Measurements from ENCODE around the gene TICRR. TPM values are rescaled to one million over a fixed set of nuclear protein-coding genes. Genes with fewer than 3 reads are reported as not detected.

TICRR gene
- total and polyA plus RNA-seq, 2 of the 13 experiments (the other 11 are each of a cell fraction or from before 2014, with no cell fraction given) = 4.1 to 14.3 TPM

DNA sequence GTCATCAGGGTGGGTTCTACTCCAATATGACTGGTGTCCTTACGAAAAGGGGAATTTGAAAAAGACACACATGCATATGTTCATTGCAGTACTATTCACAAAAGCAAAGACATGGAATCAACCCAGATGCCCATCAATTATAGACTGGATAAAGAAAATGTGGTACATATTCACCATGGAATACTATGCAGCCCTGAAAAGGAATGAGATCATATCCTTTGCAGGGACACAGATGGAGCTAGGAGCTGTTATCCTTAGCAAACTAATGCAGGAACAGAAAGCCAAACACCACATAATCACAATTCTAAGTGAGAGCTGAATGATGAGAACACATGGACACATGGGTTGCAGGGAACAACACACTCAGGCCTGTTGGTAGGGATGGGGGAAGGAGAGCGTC is 24.8 kb upstream of the TICRR start (continued):
- TF ChIP-seq NCOA2 (CRISPR knock-in tag; IDR thresholded peaks at IDR 0.05) (no peak), CHD4 (IDR thresholded peaks at IDR 0.05; ENCODE audit: borderline replicate concordance, low read length) (no peak)
- TF ChIP-seq, protein P1, sequence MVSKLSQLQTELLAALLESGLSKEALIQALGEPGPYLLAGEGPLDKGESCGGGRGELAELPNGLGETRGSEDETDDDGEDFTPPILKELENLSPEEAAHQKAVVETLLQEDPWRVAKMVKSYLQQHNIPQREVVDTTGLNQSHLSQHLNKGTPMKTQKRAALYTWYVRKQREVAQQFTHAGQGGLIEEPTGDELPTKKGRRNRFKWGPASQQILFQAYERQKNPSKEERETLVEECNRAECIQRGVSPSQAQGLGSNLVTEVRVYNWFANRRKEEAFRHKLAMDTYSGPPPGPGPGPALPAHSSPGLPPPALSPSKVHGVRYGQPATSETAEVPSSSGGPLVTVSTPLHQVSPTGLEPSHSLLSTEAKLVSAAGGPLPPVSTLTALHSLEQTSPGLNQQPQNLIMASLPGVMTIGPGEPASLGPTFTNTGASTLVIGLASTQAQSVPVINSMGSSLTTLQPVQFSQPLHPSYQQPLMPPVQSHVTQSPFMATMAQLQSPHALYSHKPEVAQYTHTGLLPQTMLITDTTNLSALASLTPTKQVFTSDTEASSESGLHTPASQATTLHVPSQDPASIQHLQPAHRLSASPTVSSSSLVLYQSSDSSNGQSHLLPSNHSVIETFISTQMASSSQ (IDR thresholded peaks at IDR 0.05; ENCODE audit: low read depth) = no peak
- TF ChIP-seq, protein P1 (CRISPR knock-in tag; IDR thresholded peaks at IDR 0.05; ENCODE audit: borderline replicate concordance) = no peak
- TF ChIP-seq, protein P2, sequence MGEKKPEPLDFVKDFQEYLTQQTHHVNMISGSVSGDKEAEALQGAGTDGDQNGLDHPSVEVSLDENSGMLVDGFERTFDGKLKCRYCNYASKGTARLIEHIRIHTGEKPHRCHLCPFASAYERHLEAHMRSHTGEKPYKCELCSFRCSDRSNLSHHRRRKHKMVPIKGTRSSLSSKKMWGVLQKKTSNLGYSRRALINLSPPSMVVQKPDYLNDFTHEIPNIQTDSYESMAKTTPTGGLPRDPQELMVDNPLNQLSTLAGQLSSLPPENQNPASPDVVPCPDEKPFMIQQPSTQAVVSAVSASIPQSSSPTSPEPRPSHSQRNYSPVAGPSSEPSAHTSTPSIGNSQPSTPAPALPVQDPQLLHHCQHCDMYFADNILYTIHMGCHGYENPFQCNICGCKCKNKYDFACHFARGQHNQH (CRISPR knock-in tag; IDR thresholded peaks at IDR 0.05) = no peak

DNA sequence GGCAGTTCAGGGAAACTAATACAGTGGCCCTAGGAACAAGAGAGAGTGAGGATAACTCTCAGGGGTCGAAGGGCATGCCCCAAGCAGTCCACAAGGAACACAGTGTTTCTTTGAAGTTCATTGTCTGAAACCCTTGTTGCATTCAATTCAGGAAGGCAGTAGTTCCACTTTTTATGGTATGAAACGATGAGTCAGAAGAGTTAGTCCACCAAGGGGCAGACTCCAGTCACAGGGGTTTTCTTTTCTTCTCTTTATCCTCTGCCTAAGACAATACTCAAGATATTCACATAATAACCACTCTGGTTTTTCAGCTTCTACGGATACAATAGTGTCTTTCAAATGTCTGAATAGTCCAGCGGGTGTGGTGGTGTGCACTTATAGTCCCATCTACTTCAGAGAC is 23.7 kb upstream of the TICRR start:
- intact Hi-C loops (cut with micrococcal nuclease; ENCODE audit: unreplicated experiment) = no loop called here
- POLR2A ChIA-PET = no interaction called here
- H3K79me2 ChIP-seq (ENCODE audit: insufficient read depth, low read length) = no peaks in the 10 kb centered on the region
- 23% methylated on average over 4 of the region's 4 CpGs for WGBS (ENCODE audit: low lambda C conversion rate)
- in situ Hi-C loops (cut with HindIII; ENCODE audit: extremely low pct_ligation_motif_present, low pct_unique_long_range_greater_than_20kb) = loop anchor here (5.0 kb wide), 1 partner anchor 54 kb away; the partner anchor contains the start of gene RHCG
- H3K9ac ChIP-seq (ENCODE audit: insufficient read depth, low read depth, low read length) = no peak overlapping the region
- 0 out of 2 replicates have a peak, but pooled peaks cover 8% of the 10 kb centered on the region for H3K4me1 ChIP-seq (ENCODE audit: insufficient read depth, low read length)
- no peak overlapping the region for H3K4me2 ChIP-seq (ENCODE audit: low read depth, low read length)
- no peak overlapping the region for H3K4me3 ChIP-seq (replicated peaks in 1 of 3; ENCODE audit: insufficient read depth in 1 of 3, low read depth in 2 of 3, low read length in 3 of 3)
- FAIRE-seq (no peak), ATAC-seq (no peak), DNase-seq (ENCODE audit: low spot score) (no peak)
- no peaks in the 10 kb centered on the region for H3K9me3 ChIP-seq (ENCODE audit: low read length)
- H3K27me3 ChIP-seq (ENCODE audit: control insufficient read depth in 1 of 2, insufficient read depth in 2 of 2, low read length in 2 of 2) = peaks cover 3 to 13% of the 10 kb centered on the region in 2 experiments; a peak in 3 of 5 replicates
- H3K36me3 ChIP-seq (replicated peaks in 1 of 2; ENCODE audit: control insufficient read depth in 1 of 2, insufficient read depth in 2 of 2, low read length in 2 of 2) = no peaks in the 10 kb centered on the region
- H4K20me1 ChIP-seq (ENCODE audit: insufficient read depth, low read length) = no peaks in the 10 kb centered on the region
- CTCF ChIA-PET (ENCODE audit: low intra/inter-chr PET ratio, low total read pairs) = no interaction called here
- H3K27ac ChIP-seq (ENCODE audit: extremely low read length, insufficient read depth, low read length) = no peak overlapping the region
- BruUV-seq (replicated peaks) = no TSS peak
- no peak overlapping the region for H2AFZ ChIP-seq (ENCODE audit: low read length)
- TF ChIP-seq, protein P3, sequence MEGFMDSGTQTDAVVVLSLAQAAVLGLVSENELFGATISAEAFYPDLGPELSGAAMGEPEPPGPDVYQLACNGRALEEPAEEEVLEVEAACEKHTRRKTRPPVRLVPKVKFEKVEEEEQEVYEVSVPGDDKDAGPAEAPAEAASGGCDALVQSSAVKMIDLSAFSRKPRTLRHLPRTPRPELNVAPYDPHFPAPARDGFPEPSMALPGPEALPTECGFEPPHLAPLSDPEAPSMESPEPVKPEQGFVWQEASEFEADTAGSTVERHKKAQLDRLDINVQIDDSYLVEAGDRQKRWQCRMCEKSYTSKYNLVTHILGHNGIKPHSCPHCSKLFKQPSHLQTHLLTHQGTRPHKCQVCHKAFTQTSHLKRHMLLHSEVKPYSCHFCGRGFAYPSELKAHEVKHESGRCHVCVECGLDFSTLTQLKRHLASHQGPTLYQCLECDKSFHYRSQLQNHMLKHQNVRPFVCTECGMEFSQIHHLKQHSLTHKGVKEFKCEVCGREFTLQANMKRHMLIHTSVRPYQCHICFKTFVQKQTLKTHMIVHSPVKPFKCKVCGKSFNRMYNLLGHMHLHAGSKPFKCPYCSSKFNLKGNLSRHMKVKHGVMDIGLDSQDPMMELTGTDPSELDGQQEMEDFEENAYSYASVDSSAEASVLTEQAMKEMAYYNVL (CRISPR knock-in tag; IDR thresholded peaks at IDR 0.05; ENCODE audit: borderline replicate concordance) = no peak
- TF ChIP-seq, protein P4, sequence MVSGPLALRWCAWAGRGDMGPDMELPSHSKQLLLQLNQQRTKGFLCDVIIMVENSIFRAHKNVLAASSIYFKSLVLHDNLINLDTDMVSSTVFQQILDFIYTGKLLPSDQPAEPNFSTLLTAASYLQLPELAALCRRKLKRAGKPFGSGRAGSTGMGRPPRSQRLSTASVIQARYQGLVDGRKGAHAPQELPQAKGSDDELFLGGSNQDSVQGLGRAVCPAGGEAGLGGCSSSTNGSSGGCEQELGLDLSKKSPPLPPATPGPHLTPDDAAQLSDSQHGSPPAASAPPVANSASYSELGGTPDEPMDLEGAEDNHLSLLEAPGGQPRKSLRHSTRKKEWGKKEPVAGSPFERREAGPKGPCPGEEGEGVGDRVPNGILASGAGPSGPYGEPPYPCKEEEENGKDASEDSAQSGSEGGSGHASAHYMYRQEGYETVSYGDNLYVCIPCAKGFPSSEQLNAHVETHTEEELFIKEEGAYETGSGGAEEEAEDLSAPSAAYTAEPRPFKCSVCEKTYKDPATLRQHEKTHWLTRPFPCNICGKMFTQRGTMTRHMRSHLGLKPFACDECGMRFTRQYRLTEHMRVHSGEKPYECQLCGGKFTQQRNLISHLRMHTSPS (CRISPR knock-in tag; IDR thresholded peaks at IDR 0.05; ENCODE audit: low read depth) = no peak
- TF ChIP-seq, protein P5, sequence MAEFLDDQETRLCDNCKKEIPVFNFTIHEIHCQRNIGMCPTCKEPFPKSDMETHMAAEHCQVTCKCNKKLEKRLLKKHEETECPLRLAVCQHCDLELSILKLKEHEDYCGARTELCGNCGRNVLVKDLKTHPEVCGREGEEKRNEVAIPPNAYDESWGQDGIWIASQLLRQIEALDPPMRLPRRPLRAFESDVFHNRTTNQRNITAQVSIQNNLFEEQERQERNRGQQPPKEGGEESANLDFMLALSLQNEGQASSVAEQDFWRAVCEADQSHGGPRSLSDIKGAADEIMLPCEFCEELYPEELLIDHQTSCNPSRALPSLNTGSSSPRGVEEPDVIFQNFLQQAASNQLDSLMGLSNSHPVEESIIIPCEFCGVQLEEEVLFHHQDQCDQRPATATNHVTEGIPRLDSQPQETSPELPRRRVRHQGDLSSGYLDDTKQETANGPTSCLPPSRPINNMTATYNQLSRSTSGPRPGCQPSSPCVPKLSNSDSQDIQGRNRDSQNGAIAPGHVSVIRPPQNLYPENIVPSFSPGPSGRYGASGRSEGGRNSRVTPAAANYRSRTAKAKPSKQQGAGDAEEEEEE (CRISPR knock-in tag; IDR thresholded peaks at IDR 0.05; ENCODE audit: borderline replicate concordance) = no peak
- TF ChIP-seq CEBPG (CRISPR knock-in tag; IDR thresholded peaks at IDR 0.05) (no peak), ZNF589 (CRISPR knock-in tag; conservative IDR thresholded peaks at IDR 0.05) (no peak), SP5 (CRISPR knock-in tag; IDR thresholded peaks at IDR 0.05; ENCODE audit: borderline replicate concordance, low read depth) (no peak), ZNF451 (CRISPR knock-in tag; IDR thresholded peaks at IDR 0.05) (no peak), HOXA3 (CRISPR knock-in tag; IDR thresholded peaks at IDR 0.05) (no peak)
